Epidermal melanocyte (primary cell): ENCODE results near the gene CROCC2.
A peak's percentile ranks its signal among the peaks of the same experiment; 100 is the strongest.

ENCODE experiments used
- DNase-seq: peaks from one replicate; pipeline ENCODE4 v3.0.0; 2011; ENCODE audit warnings: low spot score; ENCODE audit not compliant: insufficient read length

The CROCC2 gene

GRCh38 chr2:240955306-240956170, 49.4 kb downstream of the CROCC2 start:
- no peak for DNase-seq

GRCh38 chr2:240956171-240956934, 50.2 kb downstream of the CROCC2 start:
- no peak for DNase-seq

- no peak for DNase-seq
These were observed 51.0 kb downstream of the CROCC2 start for GRCh38 chr2:240956935-240957655.

- DNase-seq, result peak; percentile 52
These were observed 51.7 kb downstream of the CROCC2 start for GRCh38 chr2:240957656-240958365.

- no peak for DNase-seq
These were observed 52.5 kb downstream of the CROCC2 start for GRCh38 chr2:240958366-240959213.

GRCh38 chr2:240959214-240959940, 53.2 kb downstream of the CROCC2 start:
- no peak for DNase-seq

GRCh38 chr2:240959941-240960308, 53.8 kb downstream of the CROCC2 start:
- DNase-seq, result no peak

- DNase-seq, result no peak
These were observed 54.3 kb downstream of the CROCC2 start for GRCh38 chr2:240960309-240960970.

GRCh38 chr2:240960971-240961876, 55.1 kb downstream of the CROCC2 start:
- no peak for DNase-seq

GRCh38 chr2:240961910-240962299, 55.8 kb downstream of the CROCC2 start:
- DNase-seq, result no peak

GRCh38 chr2:240962300-240963064, 56.3 kb downstream of the CROCC2 start:
- no peak for DNase-seq

GRCh38 chr2:240963065-240963867, 57.1 kb downstream of the CROCC2 start:
- no peak for DNase-seq

GRCh38 chr2:240963868-240964703, 58.0 kb downstream of the CROCC2 start:
- DNase-seq, result no peak

GRCh38 chr2:240964704-240965295, 58.7 kb downstream of the CROCC2 start:
- no peak for DNase-seq

GRCh38 chr2:240965296-240965904, 59.3 kb downstream of the CROCC2 start:
- no peak for DNase-seq
